ENCODE results near the gene ARHGEF28.

ARHGEF28 gene

GRCh38 chr5:73722231-73722630 is 96.2 kb downstream of the ARHGEF28 start:
- TF ChIP-seq CTCF (IDR thresholded peaks at IDR 0.05; ENCODE audit: insufficient read depth, missing control alignments), result no peak
- DNase-seq (ENCODE audit: insufficient read length, low spot score) (no peak), FAIRE-seq (no peak)

DNA sequence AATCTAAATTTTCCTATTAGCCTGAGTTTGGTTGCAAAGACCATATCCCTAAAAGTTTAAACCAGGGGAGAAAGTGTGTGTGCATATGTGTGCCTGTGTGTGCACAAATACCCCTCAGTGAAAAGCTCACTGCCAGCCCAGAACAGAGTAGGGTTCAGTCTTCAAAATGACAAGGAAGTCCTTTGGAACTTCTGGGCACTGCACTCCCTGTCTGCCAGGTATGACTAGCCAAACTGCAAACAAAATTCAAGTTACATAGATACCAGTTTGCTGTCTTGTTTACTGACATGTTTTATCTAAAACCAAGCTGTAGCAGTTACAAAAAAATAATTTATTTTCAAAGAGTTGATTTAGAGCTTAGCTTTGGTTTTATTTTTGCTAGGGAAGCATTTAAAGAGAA is 100.1 kb downstream of the ARHGEF28 start:
- DNase-seq (ENCODE audit: insufficient read length, low spot score), result no peak
- TF ChIP-seq CTCF (IDR thresholded peaks at IDR 0.05; ENCODE audit: insufficient read depth, missing control alignments), result no peak
- FAIRE-seq, result no peak

DNA sequence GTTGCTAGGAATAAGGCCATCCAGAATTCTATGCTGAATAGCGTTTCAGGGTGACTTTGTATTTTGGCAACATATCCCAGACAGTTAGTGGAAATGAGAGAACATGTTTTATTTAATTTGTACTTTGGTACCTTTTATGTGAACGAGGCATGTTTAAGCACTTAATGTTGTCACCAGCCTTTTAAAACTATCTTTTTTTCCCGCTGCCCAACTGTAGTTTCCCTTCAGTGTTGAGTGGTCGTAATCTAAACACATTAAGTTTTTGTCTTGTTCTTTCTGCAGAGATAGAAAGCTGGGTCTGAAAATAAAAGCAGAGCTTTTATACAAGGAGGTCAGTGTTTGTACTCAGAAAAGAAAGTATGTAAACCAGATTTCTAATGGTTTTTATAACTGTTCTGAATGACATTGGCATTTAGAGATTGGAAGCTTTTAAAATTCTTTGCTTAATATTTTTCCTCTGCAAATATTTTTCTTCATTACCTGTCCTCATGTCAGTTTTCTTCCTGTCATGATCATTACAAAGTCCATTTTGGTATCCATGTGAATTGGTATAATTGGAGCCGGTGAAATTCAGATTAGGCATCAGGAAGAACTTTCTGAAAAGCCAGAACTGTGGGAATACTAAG is 100.7 kb downstream of the ARHGEF28 start:
- TF ChIP-seq CTCF (IDR thresholded peaks at IDR 0.05; ENCODE audit: insufficient read depth, missing control alignments), result no peak
- DNase-seq (ENCODE audit: insufficient read length, low spot score) (no peak), FAIRE-seq (no peak)

GRCh38 chr5:73727470-73727869 is 101.5 kb downstream of the ARHGEF28 start:
- no peak for DNase-seq (ENCODE audit: insufficient read length, low spot score)
- FAIRE-seq, result no peak
- no peak for TF ChIP-seq CTCF (IDR thresholded peaks at IDR 0.05; ENCODE audit: insufficient read depth, missing control alignments)

DNA sequence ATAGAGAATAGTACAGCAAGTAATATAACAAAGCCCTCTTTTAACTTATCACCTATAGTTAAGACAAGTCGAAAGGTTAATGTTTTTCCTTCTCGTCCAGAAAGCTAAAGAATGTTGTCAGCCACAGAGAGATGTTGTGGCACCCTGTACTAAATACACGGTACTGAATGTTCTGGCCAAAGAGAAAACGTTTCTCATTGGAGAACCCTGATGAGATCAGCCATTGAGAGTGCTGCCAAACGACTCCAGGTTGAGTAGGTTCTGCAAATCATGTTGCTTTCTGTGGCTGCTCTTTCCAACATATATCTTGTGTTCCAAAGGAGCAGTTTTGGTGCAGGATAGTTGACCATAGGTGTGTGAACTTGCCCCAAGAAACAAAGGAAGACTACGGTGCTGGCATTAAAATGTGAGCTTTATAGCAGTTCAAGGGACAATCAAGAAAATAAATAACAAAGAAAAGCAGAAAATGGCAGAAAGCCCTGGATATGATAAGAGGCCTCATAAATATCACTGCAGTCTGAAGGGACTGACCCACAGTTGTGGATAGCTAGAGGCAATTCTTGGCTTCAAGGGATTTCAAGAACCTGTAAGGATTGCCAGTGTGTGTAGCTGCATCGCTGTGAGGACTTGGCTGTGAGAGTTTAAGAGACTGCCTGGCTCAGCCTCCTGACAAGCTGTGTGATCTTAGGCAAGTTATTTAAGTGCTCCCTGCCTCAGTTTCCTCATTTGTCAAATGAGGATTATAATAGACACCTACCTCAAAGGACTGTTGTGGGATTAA is 102.7 kb downstream of the ARHGEF28 start:
- FAIRE-seq (no peak), DNase-seq (ENCODE audit: insufficient read length, low spot score) (no peak)
- no peak for TF ChIP-seq CTCF (IDR thresholded peaks at IDR 0.05; ENCODE audit: insufficient read depth, missing control alignments)

- TF ChIP-seq CTCF (IDR thresholded peaks at IDR 0.05; ENCODE audit: insufficient read depth, missing control alignments), result no peak
- FAIRE-seq (no peak), DNase-seq (ENCODE audit: insufficient read length, low spot score) (no peak)
These were observed 103.3 kb downstream of the ARHGEF28 start for GRCh38 chr5:73729329-73729728.

DNA sequence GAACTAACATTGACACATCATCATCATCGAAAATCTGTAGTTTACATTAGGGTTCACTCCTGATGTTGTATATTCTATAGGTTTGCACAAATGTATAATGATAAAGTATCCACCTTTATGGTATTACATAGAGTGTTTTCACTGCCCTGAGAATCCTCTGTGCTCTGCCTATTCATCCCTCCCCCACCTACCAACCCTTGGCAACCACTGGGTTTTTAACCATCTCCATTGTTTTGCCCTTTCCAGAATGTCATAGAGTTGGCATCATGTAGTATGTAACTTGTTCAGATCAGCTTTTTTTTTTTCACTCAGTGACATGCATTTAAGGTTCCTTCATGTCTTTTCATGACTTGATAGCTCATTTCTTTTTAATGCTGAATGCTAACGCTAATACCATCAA is 106.0 kb downstream of the ARHGEF28 start:
- no peak for TF ChIP-seq CTCF (IDR thresholded peaks at IDR 0.05; ENCODE audit: insufficient read depth, missing control alignments)
- FAIRE-seq (no peak), DNase-seq (ENCODE audit: insufficient read length, low spot score) (no peak)

Measured in D721Med (cell line).